ENCODE data around the gene IMPG2.

The IMPG2 gene

GRCh38 chr3:101240719-101241399 is 79.5 kb downstream of the IMPG2 start:
- no peak for DNase-seq (ENCODE audit: low read depth in 2 of 2)

GRCh38 chr3:101235048-101235447 is 85.3 kb downstream of the IMPG2 start:
- no peak for DNase-seq (ENCODE audit: low read depth in 2 of 2)

- no peak for DNase-seq (ENCODE audit: low read depth in 2 of 2)
These were observed 89.8 kb downstream of the IMPG2 start for GRCh38 chr3:101230618-101231017.

GRCh38 chr3:101229681-101230080 is 90.7 kb downstream of the IMPG2 start:
- DNase-seq (ENCODE audit: low read depth in 2 of 2) = no peak

- no peak for DNase-seq (ENCODE audit: low read depth in 2 of 2)
These were observed 91.9 kb downstream of the IMPG2 start for GRCh38 chr3:101228441-101228840.

- DNase-seq (ENCODE audit: low read depth in 2 of 2) = no peak
These were observed 95.6 kb downstream of the IMPG2 start for GRCh38 chr3:101224739-101225138.

GRCh38 chr3:101223016-101223415 is 97.4 kb downstream of the IMPG2 start:
- DNase-seq (ENCODE audit: low read depth in 2 of 2) = no peak

GRCh38 chr3:101219842-101220560 is 100.4 kb downstream of the IMPG2 start:
- DNase-seq (ENCODE audit: low read depth in 2 of 2) = no peak

GRCh38 chr3:101217472-101218245 is 102.7 kb downstream of the IMPG2 start:
- no peak for DNase-seq (ENCODE audit: low read depth in 2 of 2)

- no peak for DNase-seq (ENCODE audit: low read depth in 2 of 2)
These were observed 103.5 kb downstream of the IMPG2 start for GRCh38 chr3:101216710-101217465.

- no peak for DNase-seq (ENCODE audit: low read depth in 2 of 2)
These were observed 107.6 kb downstream of the IMPG2 start for GRCh38 chr3:101212730-101213129.

- no peak for DNase-seq (ENCODE audit: low read depth in 2 of 2)
These were observed 116.1 kb downstream of the IMPG2 start for GRCh38 chr3:101204246-101204645.

- DNase-seq (ENCODE audit: low read depth in 2 of 2) = no peak
These were observed 117.0 kb downstream of the IMPG2 start for GRCh38 chr3:101203411-101203810.

- DNase-seq (ENCODE audit: low read depth in 2 of 2) = no peak
These were observed 117.7 kb downstream of the IMPG2 start for GRCh38 chr3:101202640-101203039.

- no peak for DNase-seq (ENCODE audit: low read depth in 2 of 2)
These were observed 119.9 kb downstream of the IMPG2 start for GRCh38 chr3:101200461-101200860.

- no peak for DNase-seq (ENCODE audit: low read depth in 2 of 2)
These were observed 124.2 kb downstream of the IMPG2 start for GRCh38 chr3:101195951-101196713.

GRCh38 chr3:101194392-101194791 is 126.0 kb downstream of the IMPG2 start:
- no peak for DNase-seq (ENCODE audit: low read depth in 2 of 2)

GRCh38 chr3:101193957-101194356 is 126.4 kb downstream of the IMPG2 start:
- DNase-seq (ENCODE audit: low read depth in 2 of 2) = no peak

GRCh38 chr3:101189796-101190195 is 130.6 kb downstream of the IMPG2 start:
- DNase-seq (ENCODE audit: low read depth in 2 of 2) = no peak

GRCh38 chr3:101189176-101189575 is 131.2 kb downstream of the IMPG2 start:
- DNase-seq (ENCODE audit: low read depth in 2 of 2) = no peak

GRCh38 chr3:101185341-101185740 is 135.0 kb downstream of the IMPG2 start:
- no peak for DNase-seq (ENCODE audit: low read depth in 2 of 2)
